Upper lobe of right lung (tissue), 1 donor: ENCODE results near the gene ANKRD11. TPM values are rescaled to one million over a fixed set of nuclear protein-coding genes. Genes with fewer than 3 reads are reported as not detected.
"Not testable (repeated sequence)": the region's sequence is repeated elsewhere in the genome, so short reads cannot be mapped to it uniquely, and the experiment has no call there.

Experiments used
- ATAC-seq: fragments of 200-7000 bp; cut with Tn5 transposase; one replicate; pipeline ENCODE4 v1.9.1; 2020; ENCODE audit warnings: mild to moderate bottlenecking, moderate library complexity
- DNase-seq: peaks from one replicate; pipeline ENCODE4 v3.0.0-alpha.2; 2020
- H3K27ac ChIP-seq: fragments of 200-600 bp; one replicate; pipeline ENCODE4 v1.8.0; 2022
- H3K27me3 ChIP-seq: fragments of 200-600 bp; one replicate; pipeline ENCODE4 v1.8.0; 2022; ENCODE audit warnings: mild to moderate bottlenecking
- H3K36me3 ChIP-seq: fragments of 200-600 bp; one replicate; pipeline ENCODE4 v1.8.0; 2022
- H3K4me1 ChIP-seq: fragments of 200-600 bp; one replicate; pipeline ENCODE4 v1.8.0; 2022
- H3K4me3 ChIP-seq: fragments of 200-600 bp; one replicate; pipeline ENCODE4 v1.8.0; 2022; ENCODE audit warnings: mild to moderate bottlenecking
- H3K9me3 ChIP-seq: fragments of 200-600 bp; one replicate; pipeline ENCODE4 v1.8.0; 2022
- intact Hi-C: fragments of 100-400 bp; cut with DNase I; formaldehyde crosslinking; loops from one replicate; pipeline ENCODE4 v1.11.0; 2022
- total RNA-seq: library from RNA; stranded (reverse); fragmentation: NEBNext Ultra II Directional; extraction: Animal tissue kit (Norgen Biotek cat#: 25700); gene quantifications from one replicate; pipeline ENCODE4 v1.2.1, GENCODE V29; 2021
- TF ChIP-seq, protein P1 (sequence below): fragments of 200-600 bp; IDR thresholded peaks from one replicate; pipeline ENCODE4 v1.8.0; 2022; ENCODE audit warnings: antibody characterized with exemption
- donor health status: DM: no; HTN: yes; CAD: no; lungs with severe emphysema.

Gene ANKRD11
- total RNA-seq, 1 donor from 2014 or later: 125 TPM

DNA sequence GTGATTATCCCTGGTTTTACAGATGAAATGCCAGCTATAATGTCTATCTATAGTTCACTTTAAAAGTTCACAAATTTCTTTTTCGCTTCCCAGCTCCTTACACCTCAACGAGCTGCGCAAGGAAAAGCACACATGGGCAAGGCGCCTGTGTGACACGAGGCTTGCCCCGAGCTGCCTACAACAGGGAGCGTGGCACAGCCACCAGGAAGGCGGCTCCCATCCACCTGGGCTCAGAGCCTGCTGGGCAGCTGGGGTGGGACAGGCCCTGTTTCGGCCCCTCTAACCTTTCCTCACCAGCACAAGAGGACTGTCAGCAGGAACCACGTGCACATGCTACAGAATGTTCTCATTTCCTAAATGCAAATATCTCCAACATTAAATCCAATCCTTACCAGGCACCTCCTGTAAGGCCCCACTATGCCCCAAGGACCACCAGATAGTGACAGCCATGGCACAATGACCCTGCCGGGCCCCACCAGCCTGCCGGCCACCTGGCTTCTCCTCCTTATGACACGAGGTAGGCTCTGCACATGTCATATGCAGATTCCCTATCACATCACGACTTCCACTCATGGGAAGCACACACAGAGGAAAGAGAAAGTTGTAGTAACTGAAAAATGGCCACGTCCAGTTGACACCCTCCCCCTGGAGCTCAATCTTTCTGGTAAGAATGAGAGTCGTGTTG lies 180.8 kb downstream of the ANKRD11 start:
- no peak for ATAC-seq
- intact Hi-C loops: no loop called here
- H3K9me3 ChIP-seq: no peaks in the 10 kb centered on the region
- peaks cover 36% of the 10 kb centered on the region for H3K36me3 ChIP-seq
- H3K27ac ChIP-seq: no peak overlapping the region
- no peak overlapping the region for H3K4me3 ChIP-seq
- no peaks in the 10 kb centered on the region for H3K27me3 ChIP-seq
- TF ChIP-seq, protein P1, sequence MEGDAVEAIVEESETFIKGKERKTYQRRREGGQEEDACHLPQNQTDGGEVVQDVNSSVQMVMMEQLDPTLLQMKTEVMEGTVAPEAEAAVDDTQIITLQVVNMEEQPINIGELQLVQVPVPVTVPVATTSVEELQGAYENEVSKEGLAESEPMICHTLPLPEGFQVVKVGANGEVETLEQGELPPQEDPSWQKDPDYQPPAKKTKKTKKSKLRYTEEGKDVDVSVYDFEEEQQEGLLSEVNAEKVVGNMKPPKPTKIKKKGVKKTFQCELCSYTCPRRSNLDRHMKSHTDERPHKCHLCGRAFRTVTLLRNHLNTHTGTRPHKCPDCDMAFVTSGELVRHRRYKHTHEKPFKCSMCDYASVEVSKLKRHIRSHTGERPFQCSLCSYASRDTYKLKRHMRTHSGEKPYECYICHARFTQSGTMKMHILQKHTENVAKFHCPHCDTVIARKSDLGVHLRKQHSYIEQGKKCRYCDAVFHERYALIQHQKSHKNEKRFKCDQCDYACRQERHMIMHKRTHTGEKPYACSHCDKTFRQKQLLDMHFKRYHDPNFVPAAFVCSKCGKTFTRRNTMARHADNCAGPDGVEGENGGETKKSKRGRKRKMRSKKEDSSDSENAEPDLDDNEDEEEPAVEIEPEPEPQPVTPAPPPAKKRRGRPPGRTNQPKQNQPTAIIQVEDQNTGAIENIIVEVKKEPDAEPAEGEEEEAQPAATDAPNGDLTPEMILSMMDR: no peak
- no peak for DNase-seq
- peaks cover 11% of the 10 kb centered on the region for H3K4me1 ChIP-seq

DNA sequence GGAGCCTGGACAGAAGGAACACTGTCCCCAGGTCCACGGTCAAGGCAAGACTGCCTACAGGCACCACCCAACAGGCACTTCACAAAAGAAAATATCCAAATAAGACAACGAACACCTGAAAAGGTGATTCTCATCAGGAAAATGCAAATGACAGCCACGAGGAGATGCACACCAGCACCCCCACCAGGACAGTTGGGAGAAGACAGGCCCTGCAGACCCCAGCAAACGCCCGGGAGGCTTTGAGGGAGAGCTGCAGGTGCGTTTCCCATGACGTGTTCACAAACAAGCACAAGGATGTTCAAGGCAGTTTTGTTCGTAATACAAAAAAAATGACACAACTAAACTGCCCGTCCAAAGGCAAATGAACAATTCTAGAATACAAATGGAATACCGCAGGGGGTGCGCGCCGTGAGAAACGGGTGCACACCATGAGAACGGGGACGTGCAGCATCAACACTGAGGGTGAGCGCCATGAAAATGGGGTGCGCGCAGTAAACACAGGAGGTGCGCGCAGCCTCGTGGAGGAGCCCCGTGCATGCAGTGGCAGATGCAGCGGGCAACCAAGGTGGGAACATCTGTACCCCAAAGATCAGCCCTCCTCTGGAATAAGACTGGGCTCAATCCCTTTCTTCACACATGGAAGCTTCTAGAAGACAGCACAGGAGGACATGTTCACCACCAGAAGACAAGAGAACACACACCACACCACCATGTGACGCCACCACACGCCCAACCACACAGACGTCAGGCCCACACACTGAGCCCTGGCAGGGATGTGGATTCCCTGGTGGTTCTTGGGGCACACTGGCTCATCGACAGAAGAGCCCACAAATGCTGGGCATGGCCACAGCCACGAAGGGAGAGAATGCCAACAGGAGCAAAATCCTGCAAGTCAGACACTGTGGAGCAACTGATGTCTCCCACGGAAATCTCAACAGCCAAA lies 181.7 kb downstream of the ANKRD11 start:
- Histone ChIP-seq H3K4me3 (no peak overlapping the region), H3K4me1 (peaks cover 6% of the 10 kb centered on the region), H3K36me3 (peaks cover 41% of the 10 kb centered on the region), H3K9me3 (no peaks in the 10 kb centered on the region), H3K27me3 (no peaks in the 10 kb centered on the region), H3K27ac (no peak overlapping the region)
- intact Hi-C loops: no loop called here
- ATAC-seq (peak; percentile 49), DNase-seq (no peak)
- TF ChIP-seq, protein P1: peak; percentile 47

DNA sequence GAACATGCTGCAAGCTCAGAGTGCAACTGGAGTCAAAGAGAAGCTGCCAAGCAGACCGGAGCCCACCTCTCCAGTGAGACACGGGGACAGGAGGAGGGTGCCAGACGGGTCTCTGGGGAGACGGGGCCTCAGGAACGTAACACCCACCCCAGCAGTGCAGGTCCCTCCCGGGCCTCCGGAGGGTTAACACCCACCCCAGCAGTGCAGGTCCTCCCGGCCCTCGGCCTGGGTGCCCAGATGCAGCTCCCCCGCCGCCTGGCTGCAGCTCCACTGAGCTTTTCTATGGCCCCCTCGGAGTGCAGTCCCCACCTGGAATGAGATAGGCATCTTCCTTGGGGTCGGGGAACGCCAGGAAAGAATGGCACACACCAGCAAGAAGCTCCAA lies 182.9 kb downstream of the ANKRD11 start:
- Histone ChIP-seq H3K4me1 (peaks cover 6% of the 10 kb centered on the region), H3K27me3 (no peaks in the 10 kb centered on the region), H3K9me3 (no peaks in the 10 kb centered on the region), H3K4me3 (no peak overlapping the region), H3K27ac (no peak overlapping the region), H3K36me3 (peaks cover 38% of the 10 kb centered on the region)
- ATAC-seq: no peak
- intact Hi-C loops: no loop called here
- TF ChIP-seq, protein P1: no peak
- DNase-seq: no peak

DNA sequence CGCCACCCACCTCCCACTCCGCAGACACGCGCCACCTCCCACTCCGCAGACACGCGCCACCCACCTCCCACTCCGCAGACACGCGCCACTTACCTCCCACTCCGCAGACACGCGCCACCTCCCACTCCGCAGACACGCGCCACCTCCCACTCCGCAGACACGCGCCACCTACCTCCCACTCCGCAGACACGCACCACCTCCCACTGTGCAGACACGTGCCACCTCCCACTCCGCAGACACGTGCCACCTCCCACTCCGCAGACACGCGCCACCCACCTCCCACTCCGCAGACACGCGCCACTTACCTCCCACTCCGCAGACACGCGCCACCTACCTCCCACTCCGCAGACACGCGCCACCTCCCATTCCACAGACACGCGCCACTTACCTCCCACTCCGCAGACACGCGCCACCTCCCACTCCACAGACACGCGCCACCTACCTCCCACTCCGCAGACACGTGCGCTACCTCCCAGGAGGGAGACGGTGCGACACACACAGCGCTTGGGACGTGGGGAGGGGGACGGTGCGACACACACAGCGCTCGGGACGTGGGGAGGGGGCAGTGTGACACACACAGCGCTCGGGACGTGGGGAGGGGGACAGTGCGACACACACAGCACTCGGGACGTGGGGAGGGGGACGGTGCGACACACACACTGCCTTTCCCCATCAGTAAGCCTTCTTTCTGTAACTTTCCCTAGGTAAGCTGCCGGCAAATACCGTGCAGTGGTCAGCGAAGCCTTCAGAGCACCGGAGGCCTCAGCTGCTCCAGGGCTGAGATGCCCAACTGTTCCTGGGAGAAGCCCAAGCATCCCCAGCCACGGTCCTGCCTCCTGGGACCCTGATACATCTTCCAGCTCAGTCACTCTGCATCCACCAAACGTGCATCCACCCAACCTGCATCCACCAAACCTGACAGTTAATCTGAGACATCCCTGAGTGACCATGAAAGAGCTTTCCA lies 183.6 kb downstream of the ANKRD11 start:
- H3K27me3 ChIP-seq, DNase-seq, H3K9me3 ChIP-seq, H3K4me3 ChIP-seq, intact Hi-C loops, H3K4me1 ChIP-seq, H3K27ac ChIP-seq, ATAC-seq: not testable (repeated sequence)
- peaks cover 32% of the 10 kb centered on the region for H3K36me3 ChIP-seq

DNA sequence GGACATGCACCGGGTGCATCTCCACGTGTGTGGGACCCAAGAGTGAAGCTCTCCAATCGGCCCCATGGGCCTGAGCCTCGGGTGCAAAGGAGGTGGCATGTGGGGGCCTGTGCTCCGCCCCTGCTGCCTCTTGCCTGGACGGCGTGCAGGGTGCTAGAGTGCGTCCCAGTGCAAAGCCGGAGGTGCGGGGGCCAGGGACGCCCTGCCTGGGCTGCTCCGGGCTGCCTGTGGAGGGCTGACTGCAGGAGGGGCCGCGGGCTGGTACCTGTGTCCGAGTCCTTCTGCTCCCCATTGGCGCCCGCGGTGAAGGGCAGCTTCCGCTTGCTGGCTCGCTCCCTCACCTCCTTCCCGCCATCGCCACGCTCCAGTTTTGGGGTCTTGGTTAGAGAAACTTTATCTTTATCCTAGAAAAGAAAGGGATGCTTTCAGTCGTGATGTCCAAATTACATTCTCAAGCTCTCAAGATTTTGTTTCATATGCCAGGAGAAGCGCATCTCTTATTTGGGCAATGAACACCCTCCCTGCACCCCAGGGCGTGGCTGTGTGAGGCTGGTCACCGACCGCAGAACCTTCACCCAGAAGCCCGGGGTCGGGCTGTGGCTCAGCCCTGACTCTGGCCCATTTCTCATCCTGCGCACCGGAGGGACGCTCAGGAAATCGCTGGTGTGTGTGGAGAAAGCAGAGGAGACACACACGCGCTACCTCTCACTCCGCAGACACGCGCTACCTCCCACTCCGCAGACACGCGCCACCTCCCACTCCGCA lies 185.2 kb downstream of the ANKRD11 start:
- intact Hi-C loops: no loop called here
- Histone ChIP-seq H3K4me1 (peaks cover 24% of the 10 kb centered on the region), H3K27me3 (no peaks in the 10 kb centered on the region), H3K27ac (no peak overlapping the region), H3K36me3 (peaks cover 22% of the 10 kb centered on the region), H3K9me3 (no peaks in the 10 kb centered on the region), H3K4me3 (no peak overlapping the region)
- ATAC-seq (no peak), DNase-seq (no peak)
- TF ChIP-seq, protein P1: no peak
